Choroid plexus epithelial cell (primary cell): ENCODE measurements around the gene PHF12.
A peak's percentile ranks its signal among the peaks of the same experiment; 100 is the strongest.
"Not testable (repeated sequence)": the region's sequence is repeated elsewhere in the genome, so short reads cannot be mapped to it uniquely, and the experiment has no call there.

Experiments
- DNase-seq: peaks from one replicate; pipeline ENCODE4 v3.0.0-alpha.2; 2010; ENCODE audit warnings: low read depth
- H3K4me3 ChIP-seq: 2 replicates; pipeline ENCODE4 v1.5.1; 2011; ENCODE audit warnings: low read depth, mild to moderate bottlenecking, control low read depth, low read length, moderate library complexity
- CTCF ChIP-seq: conservative IDR thresholded peaks from 2 replicates; pipeline ENCODE4 v1.5.1; 2011; ENCODE audit warnings: low read depth, mild to moderate bottlenecking, control low read depth, inconsistent platforms, low read length, moderate library complexity

PHF12 gene

GRCh38 chr17:28878158-28878910, 73.0 kb downstream of the PHF12 start:
- no peak overlapping the region for H3K4me3 ChIP-seq
- no peak for TF ChIP-seq CTCF
- DNase-seq: peak; percentile 17

GRCh38 chr17:28877150-28877711, 74.1 kb downstream of the PHF12 start:
- not testable (repeated sequence) for DNase-seq, H3K4me3 ChIP-seq

GRCh38 chr17:28875848-28876550, 75.3 kb downstream of the PHF12 start:
- TF ChIP-seq CTCF: no peak
- DNase-seq: no peak
- no peak overlapping the region for H3K4me3 ChIP-seq

- DNase-seq: no peak
- TF ChIP-seq CTCF: no peak
- no peak overlapping the region for H3K4me3 ChIP-seq
Observed at GRCh38 chr17:28874750-28875149, 76.6 kb downstream of the PHF12 start.

- no peak overlapping the region for H3K4me3 ChIP-seq
- TF ChIP-seq CTCF: no peak
- DNase-seq: no peak
Observed at GRCh38 chr17:28873839-28874238, 77.5 kb downstream of the PHF12 start.

GRCh38 chr17:28871056-28871579, 80.2 kb downstream of the PHF12 start:
- DNase-seq: no peak
- H3K4me3 ChIP-seq: no peak overlapping the region
- TF ChIP-seq CTCF: no peak

- no peak for DNase-seq
- TF ChIP-seq CTCF: no peak
- no peak overlapping the region for H3K4me3 ChIP-seq
Observed at GRCh38 chr17:28867276-28867675, 84.0 kb downstream of the PHF12 start.
